ENCODE data around the gene TXNIP. TPM values are rescaled to one million over a fixed set of nuclear protein-coding genes. Genes with fewer than 3 reads are reported as not detected.
A peak's percentile ranks its signal among the peaks of the same experiment; 100 is the strongest.

Gene TXNIP
- total RNA-seq, 1 donor from 2014 or later: 157 TPM

GRCh38 chr1:145997718-145998023 lies 1.3 kb upstream of the TXNIP start:
- no peak overlapping the region for H3K27ac Mint-ChIP-seq (ENCODE audit: unreplicated experiment)
- DNase-seq (ENCODE audit: low read depth) (no peak), FAIRE-seq (no peak)
- no peaks in the 10 kb centered on the region for H3K9me3 Mint-ChIP-seq (ENCODE audit: unreplicated experiment)
- peaks cover 12% of the 10 kb centered on the region for H3K4me1 Mint-ChIP-seq (ENCODE audit: low read depth, unreplicated experiment)
- Histone ChIP-seq H3K9me3 (ENCODE audit: insufficient read depth, low read depth, low read length) (no peaks in the 10 kb centered on the region), H3K4me1 (ENCODE audit: insufficient read depth, low read length) (peaks cover 20% of the 10 kb centered on the region), H4K20me1 (ENCODE audit: insufficient read depth, low read length) (peaks cover 25% of the 10 kb centered on the region), H3K4me3 (ENCODE audit: insufficient read depth, low read depth, low read length) (no peak overlapping the region), H2AFZ (ENCODE audit: low read depth, low read length) (no peak overlapping the region), H3K4me2 (ENCODE audit: low read length) (peak overlapping the region; percentile 96), H3K27me3 (ENCODE audit: insufficient read depth, low read length) (no peaks in the 10 kb centered on the region), H3K79me2 (ENCODE audit: insufficient read depth, low read length) (peaks cover 28% of the 10 kb centered on the region), H3K27ac (ENCODE audit: low read depth, low read length) (no peak overlapping the region), H3K36me3 (ENCODE audit: insufficient read depth, low read length) (peaks cover 21% of the 10 kb centered on the region), H3K9ac (ENCODE audit: low read length) (no peak overlapping the region)
- no peaks in the 10 kb centered on the region for H3K27me3 Mint-ChIP-seq (ENCODE audit: low read depth, unreplicated experiment)
- no peak for TF ChIP-seq EZH2 (IDR thresholded peaks at IDR 0.05; ENCODE audit: insufficient read depth, low read length)
- TF ChIP-seq CTCF (IDR thresholded peaks at IDR 0.05; ENCODE audit: insufficient read depth, low read depth, low read length): no peak
- peak overlapping the region; percentile 100 for H3K4me3 Mint-ChIP-seq (ENCODE audit: unreplicated experiment)
- H3K36me3 Mint-ChIP-seq (ENCODE audit: low read depth, unreplicated experiment): peaks cover 20% of the 10 kb centered on the region

DNA sequence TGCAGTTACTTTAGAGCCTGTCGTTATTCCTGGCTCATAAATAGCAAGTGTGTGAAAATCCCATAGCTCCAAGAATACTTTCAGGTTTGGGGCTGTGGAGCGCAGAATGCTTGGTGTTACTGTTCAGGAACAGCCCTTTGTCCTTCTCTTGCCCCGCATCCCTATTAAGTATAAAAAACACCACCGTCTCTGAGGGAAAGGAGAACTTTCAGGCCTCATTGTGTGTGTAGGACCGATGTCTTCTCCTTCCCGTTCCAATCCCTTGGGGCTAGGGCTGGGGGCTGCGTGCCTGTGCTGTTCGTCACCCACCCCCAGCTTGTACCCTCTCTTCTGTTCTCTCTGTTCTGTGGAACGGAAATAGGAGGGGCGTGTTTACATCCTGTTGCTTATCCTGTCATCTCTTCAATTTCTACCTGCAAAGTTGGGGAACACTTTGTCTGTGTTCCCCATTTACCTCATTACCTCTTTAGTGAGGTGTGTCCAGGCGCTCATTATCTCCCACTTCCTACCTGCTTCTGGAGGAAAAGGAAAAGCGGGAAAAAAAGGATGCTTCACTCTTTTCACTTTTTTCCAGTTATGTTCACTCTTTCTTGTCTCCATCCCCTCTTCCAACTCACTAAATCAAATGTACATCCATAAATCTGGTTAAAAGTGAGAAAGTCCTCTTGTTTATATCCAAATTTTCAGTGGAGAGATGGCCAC lies 788 bp upstream of the TXNIP start:
- H3K4me1 Mint-ChIP-seq (ENCODE audit: low read depth, unreplicated experiment): peaks cover 13% of the 10 kb centered on the region
- Histone ChIP-seq H3K9ac (ENCODE audit: low read length) (peak overlapping the region; percentile 89), H3K36me3 (ENCODE audit: insufficient read depth, low read length) (peaks cover 23% of the 10 kb centered on the region), H3K4me1 (ENCODE audit: insufficient read depth, low read length) (peaks cover 20% of the 10 kb centered on the region), H3K4me2 (ENCODE audit: low read length) (peak overlapping the region; percentile 96), H3K27me3 (ENCODE audit: insufficient read depth, low read length) (no peaks in the 10 kb centered on the region), H3K4me3 (ENCODE audit: insufficient read depth, low read depth, low read length) (peak overlapping the region; percentile 98), H4K20me1 (ENCODE audit: insufficient read depth, low read length) (peaks cover 27% of the 10 kb centered on the region), H3K27ac (ENCODE audit: low read depth, low read length) (peak overlapping the region; percentile 65), H3K9me3 (ENCODE audit: insufficient read depth, low read depth, low read length) (no peaks in the 10 kb centered on the region), H3K79me2 (ENCODE audit: insufficient read depth, low read length) (peaks cover 28% of the 10 kb centered on the region), H2AFZ (ENCODE audit: low read depth, low read length) (peak overlapping the region; percentile 85)
- H3K27ac Mint-ChIP-seq (ENCODE audit: unreplicated experiment): peak overlapping the region; percentile 97
- DNase-seq (ENCODE audit: low read depth) (peak; percentile 12), FAIRE-seq (no peak)
- peak overlapping the region; percentile 100 for H3K4me3 Mint-ChIP-seq (ENCODE audit: unreplicated experiment)
- TF ChIP-seq EZH2 (IDR thresholded peaks at IDR 0.05; ENCODE audit: insufficient read depth, low read length): no peak
- TF ChIP-seq CTCF (IDR thresholded peaks at IDR 0.05; ENCODE audit: insufficient read depth, low read depth, low read length): no peak
- H3K36me3 Mint-ChIP-seq (ENCODE audit: low read depth, unreplicated experiment): peaks cover 25% of the 10 kb centered on the region
- no peaks in the 10 kb centered on the region for H3K27me3 Mint-ChIP-seq (ENCODE audit: low read depth, unreplicated experiment)
- H3K9me3 Mint-ChIP-seq (ENCODE audit: unreplicated experiment): no peaks in the 10 kb centered on the region

DNA sequence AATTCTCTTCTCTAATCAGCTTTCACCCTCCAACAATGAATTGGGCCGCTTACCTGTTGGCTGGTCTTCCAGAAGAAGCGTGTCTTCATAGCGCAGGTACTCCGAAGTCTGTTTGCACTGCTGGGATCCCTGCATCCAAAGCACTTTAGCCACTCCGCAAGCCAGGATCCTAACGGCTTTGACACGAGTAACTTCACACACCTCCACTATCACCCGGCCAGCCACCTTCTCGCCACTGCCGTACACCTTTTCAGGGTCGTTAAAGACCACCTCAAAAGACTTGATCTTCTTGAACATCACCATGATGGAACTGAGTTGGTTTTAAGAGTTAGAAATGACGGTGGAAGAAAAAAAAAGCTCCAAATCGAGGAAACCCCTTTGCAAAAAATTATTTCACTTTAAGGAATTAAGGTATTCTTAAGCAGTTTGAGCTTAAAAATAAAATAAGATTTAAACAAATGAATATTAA lies 381 bp downstream of the TXNIP start:
- Mint-ChIP-seq H3K36me3 (ENCODE audit: low read depth, unreplicated experiment) (peaks cover 30% of the 10 kb centered on the region), H3K27me3 (ENCODE audit: low read depth, unreplicated experiment) (no peaks in the 10 kb centered on the region), H3K4me3 (ENCODE audit: unreplicated experiment) (peak overlapping the region; percentile 100), H3K9me3 (ENCODE audit: unreplicated experiment) (no peaks in the 10 kb centered on the region), H3K4me1 (ENCODE audit: low read depth, unreplicated experiment) (peaks cover 17% of the 10 kb centered on the region), H3K27ac (ENCODE audit: unreplicated experiment) (peak overlapping the region; percentile 97)
- DNase-seq (ENCODE audit: low read depth) (no peak), FAIRE-seq (no peak)
- peaks cover 28% of the 10 kb centered on the region for H3K79me2 ChIP-seq (ENCODE audit: insufficient read depth, low read length)
- H4K20me1 ChIP-seq (ENCODE audit: insufficient read depth, low read length): peaks cover 27% of the 10 kb centered on the region
- H3K9ac ChIP-seq (ENCODE audit: low read length): peak overlapping the region; percentile 89
- peak overlapping the region; percentile 98 for H3K4me3 ChIP-seq (ENCODE audit: insufficient read depth, low read depth, low read length)
- peak overlapping the region; percentile 51 for H2AFZ ChIP-seq (ENCODE audit: low read depth, low read length)
- H3K27ac ChIP-seq (ENCODE audit: low read depth, low read length): peak overlapping the region; percentile 43
- no peak for TF ChIP-seq EZH2 (IDR thresholded peaks at IDR 0.05; ENCODE audit: insufficient read depth, low read length)
- TF ChIP-seq CTCF (IDR thresholded peaks at IDR 0.05; ENCODE audit: insufficient read depth, low read depth, low read length): no peak
- no peaks in the 10 kb centered on the region for H3K27me3 ChIP-seq (ENCODE audit: insufficient read depth, low read length)
- peaks cover 23% of the 10 kb centered on the region for H3K36me3 ChIP-seq (ENCODE audit: insufficient read depth, low read length)
- peak overlapping the region; percentile 96 for H3K4me2 ChIP-seq (ENCODE audit: low read length)
- peaks cover 20% of the 10 kb centered on the region for H3K4me1 ChIP-seq (ENCODE audit: insufficient read depth, low read length)
- H3K9me3 ChIP-seq (ENCODE audit: insufficient read depth, low read depth, low read length): no peaks in the 10 kb centered on the region

Data from astrocyte (in vitro differentiated cells and primary cell).